GM21367 (cell line): Measurements from ENCODE around the gene QKI.
"Not testable (repeated sequence)": the region's sequence is repeated elsewhere in the genome, so short reads cannot be mapped to it uniquely, and the experiment has no call there.

ENCODE experiments used
- ATAC-seq: cut with Tn5 transposase; IDR thresholded peaks from one replicate; pipeline ENCODE4 v1.9.1; 2021; ENCODE audit not compliant: unreplicated experiment

QKI gene

GRCh38 chr6:163414117-163414945 lies at the start of gene QKI:
Gene QKI (plus strand): TSS chr6:163414718. CDS start chr6:163415194, 476 bp downstream.
- ATAC-seq, result peak; percentile 29

DNA sequence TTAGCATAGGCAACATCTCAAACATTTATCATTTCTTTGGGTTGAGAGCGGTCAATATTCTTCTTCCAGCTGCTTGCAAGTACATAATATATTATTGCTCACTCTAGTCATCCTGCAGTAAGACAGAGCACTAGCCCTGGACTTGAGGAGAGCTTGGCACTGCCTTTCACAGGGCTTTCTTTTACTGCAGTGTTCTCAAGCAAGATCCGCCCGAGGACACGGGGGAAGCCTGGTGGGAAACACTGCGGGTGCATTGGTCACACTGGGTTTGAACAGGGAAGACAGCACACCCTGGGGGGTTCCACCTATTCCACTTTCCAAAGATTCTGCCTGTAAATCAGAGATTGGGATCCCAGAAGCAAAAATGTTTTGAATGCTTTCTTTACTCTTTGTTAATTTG lies 48.2 kb upstream of the QKI start:
- no peak for ATAC-seq

GRCh38 chr6:163367497-163368183 lies 46.9 kb upstream of the QKI start:
- no peak for ATAC-seq

DNA sequence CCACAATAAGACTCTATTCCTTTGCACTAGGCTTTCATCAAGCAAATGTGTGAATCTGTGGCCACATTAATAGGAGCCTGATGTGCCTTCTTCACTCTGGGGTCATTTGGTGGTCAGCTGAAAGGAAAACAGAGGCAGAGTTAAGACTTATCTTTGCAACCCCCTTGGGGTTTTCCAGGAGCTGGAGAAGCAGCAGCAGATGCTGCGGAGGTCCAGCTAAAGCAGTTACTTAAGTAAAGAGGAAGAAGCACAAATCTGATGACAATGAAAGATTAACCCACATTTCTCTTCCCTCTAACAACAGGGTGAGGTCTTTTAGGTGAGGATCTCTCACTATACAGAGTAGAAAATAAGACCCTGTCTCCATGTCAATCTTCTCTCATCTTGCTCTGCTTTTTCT lies 45.4 kb upstream of the QKI start:
- no peak for ATAC-seq

DNA sequence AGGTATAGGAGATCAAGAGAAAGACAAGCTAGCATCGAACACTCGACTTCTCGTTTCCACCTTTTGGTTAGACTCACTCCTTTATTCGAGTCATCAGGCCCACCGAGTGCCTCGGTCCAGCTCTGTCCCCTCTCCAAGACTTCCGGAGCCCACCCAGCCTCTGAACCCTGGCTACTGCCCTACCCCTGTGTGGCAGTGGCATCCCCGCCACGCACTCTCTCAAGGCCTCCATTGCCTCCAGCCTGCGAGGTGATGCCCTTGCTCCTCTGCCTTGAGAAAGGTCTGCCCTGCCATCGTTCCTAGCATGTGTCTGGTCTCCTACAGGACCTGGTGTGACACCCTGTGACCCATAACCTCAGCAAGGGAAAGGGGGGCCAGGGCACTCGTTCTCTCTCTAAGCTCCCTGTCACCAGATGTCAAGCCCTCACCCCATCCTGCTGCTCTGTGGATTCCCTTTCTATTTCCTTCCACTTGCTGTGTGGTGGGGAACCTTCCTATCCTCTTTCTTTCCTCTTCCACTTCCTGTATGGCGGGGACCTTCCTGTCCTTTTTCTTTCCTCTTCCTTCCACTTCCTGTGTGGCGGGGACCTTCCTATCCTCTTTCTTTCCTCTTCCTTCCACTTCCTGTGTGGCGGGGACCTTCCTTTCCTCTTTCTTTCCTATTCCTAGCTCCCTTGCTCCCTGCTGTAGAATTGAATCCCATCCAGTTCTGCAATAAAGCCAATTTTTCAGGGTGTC lies 44.7 kb upstream of the QKI start:
- ATAC-seq, result no peak

DNA sequence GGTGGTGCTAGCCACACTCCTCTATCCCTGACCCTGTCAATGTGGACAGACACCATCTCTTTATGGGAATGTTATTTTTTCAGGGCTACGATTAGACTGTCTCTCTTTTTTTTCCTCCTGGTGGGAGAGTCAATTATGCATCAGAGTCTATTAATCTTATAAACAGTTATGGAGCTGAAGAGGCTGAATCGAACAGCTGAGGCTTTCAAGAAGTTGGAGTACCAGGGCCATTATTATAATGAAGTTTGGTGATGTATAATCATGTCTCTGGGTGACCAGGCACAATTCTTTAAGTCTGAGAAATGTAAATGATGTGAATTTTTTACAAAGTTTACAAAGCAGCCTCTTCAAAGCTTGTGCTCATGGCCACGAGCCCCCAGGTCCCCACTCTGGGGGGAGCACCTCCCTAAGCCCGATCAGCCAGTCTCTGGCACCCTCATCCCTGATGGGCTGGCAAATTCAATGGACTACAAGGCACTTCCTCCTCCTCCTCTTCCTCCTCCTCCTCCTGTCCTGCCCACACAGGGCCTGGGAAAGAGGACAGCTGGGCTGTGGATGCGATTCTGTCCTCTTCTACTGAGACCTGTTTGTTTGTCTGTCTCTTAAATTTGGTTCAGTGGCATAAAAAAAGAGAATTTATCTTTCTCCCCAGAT lies 43.9 kb upstream of the QKI start:
- no peak for ATAC-seq

DNA sequence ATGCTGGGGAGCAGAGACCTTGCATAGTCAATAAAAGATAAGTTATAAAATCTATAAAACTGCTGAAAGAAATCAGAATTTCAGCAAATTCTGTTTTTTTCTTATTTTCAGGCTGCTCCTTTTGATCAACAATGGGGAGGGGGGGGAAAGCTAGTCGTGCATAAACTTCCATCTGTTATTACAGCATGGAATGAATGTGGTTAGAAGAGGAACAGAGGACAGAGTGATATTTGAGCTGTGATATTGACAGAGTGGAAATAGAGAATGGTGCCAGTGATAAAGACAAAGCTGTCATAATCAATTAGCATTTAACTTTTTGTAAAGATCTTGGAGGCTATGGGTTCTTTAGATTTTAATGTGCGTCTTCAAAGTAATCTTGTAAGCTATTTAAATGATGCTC lies 43.4 kb upstream of the QKI start:
- no peak for ATAC-seq

DNA sequence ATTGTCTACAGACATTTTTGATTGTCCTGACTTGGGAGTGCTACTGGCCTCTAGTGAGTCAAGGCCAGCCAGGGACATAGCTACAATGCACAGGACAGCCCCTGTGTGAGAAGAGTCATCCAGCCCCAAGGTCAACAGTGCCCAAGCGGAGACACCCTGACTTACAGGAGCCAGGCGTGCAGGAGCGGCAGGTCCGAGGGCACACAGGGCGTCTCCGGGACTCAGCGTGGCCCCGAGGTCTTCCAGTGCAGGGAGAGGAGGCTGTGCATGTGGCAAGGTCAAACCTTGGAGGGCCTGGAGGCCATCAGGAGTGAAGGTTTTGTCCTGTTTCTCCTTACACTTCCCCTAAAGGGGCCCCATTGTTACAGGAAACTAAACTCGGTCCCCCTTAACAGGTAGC lies 41.3 kb upstream of the QKI start:
- no peak for ATAC-seq

DNA sequence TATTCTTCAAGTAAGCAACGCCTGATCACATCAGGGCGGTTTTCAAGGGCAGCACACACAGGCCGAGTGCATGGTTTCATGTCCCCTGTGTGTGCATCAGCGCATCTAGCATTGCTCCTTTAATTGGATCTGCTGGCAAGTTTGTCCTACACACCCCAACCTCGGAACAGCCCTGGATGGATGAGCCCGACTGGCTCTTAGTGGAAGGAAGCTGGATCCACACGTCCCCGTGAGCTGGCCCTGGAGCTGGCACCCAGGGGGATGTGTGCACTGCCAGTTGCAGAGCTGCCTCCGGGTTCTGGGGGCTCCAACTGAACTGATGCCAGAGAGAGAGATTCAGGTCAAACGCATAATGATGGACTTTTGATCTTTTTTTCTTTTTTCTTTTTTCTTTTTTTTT lies 39.2 kb upstream of the QKI start:
- no peak for ATAC-seq

- no peak for ATAC-seq
Measured at GRCh38 chr6:163376187-163376586, 38.3 kb upstream of the QKI start.

GRCh38 chr6:163377561-163377960 lies 37.0 kb upstream of the QKI start:
- no peak for ATAC-seq

DNA sequence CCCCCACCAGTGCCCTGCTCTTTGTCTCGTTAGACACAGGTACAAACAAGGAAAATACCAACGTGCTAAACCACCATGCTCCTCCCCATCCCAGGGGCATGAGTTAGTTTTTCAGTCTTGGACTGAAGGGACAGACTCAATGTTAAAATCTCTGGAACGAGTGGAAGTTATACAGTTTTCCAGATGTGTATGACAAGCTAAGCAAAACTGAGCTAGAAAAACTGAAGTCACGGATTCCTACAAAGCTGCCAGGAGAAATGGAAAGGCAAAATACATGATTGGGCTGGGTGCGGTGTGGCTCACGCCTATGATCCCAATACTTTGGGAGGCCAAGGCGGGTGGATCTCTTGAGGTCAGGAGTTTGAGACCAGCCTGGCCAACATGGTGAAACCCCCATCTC lies 34.3 kb upstream of the QKI start:
- no peak for ATAC-seq

DNA sequence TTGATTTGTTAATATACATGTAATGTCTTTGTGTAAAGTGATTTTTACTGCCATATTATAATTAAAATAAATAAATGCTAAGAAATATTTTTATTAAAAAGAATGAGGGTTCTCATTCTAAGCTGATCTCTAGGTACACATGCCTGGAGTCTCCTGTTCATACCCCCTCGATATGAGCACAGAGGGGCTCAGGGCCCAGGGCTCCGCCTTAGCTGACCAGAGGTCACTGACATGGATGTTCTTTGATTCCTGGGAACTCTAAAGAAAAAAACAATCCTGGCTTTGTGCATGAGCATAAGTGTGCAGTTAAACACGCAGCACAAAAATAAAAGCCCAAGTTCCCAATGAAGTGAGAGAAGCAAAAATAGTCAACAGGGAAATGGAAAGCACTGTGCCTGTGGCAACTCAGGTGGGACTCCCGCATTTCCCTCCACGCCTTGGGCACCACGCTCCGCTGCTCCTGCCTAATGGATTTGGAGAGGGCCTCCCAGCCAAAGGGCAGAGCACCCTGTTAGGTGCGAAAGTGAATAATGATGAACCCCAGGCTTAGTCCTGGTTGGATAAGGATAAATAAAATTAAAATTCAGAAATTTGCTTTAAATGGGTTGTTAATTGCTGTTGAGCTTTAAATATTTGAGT lies 33.3 kb upstream of the QKI start:
- no peak for ATAC-seq

GRCh38 chr6:163383396-163383795 lies 31.1 kb upstream of the QKI start:
- not testable (repeated sequence) for ATAC-seq

GRCh38 chr6:163383912-163384311 lies 30.6 kb upstream of the QKI start:
- ATAC-seq, result no peak

DNA sequence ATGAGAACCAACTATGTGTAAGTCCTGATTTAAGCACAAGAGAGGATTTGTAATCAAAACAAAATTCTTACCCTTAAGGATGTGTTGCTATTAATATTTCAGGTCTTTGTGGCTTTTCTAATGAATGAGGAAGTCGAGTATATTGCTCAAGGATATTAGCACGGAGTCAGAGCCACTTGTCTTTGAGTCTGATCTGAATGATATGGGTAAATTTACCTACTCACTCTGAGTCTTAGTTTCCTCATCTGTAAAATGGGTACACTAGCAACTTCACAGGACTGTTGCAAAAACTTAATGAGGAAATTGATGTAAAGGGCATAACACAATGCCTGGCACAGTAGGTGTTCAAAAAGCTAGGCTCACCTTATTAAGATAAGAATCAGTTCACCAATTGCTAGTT lies 30.0 kb upstream of the QKI start:
- no peak for ATAC-seq

- ATAC-seq, result not testable (repeated sequence)
Measured at GRCh38 chr6:163385503-163385902, 29.0 kb upstream of the QKI start.

DNA sequence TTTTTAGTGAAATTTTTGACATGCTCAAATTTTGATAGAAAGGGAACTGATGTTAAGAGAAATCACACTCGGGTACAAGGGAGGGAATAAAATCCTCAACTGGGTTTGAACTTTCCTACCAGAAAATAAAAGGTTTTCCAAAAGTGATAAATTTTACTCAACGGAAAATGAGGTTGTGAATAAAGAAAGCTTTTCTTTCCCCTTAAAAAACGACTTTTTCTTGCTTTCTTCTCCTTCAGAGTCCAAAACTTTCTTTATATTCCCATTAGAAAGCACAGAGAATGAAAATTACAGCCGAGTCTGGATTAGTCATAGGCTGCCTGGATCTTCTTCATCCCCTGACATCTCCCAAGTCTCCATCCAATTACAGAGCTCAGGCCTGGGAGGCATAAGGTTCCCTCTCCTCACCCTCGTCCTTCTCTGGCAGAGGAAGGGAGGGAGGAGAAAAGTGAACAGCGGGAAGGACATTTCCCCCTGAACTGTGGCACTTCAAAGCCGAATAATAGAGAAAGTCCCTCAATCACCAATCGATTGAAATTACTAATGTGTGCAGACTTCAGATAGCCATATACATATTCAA lies 28.1 kb upstream of the QKI start:
- no peak for ATAC-seq

DNA sequence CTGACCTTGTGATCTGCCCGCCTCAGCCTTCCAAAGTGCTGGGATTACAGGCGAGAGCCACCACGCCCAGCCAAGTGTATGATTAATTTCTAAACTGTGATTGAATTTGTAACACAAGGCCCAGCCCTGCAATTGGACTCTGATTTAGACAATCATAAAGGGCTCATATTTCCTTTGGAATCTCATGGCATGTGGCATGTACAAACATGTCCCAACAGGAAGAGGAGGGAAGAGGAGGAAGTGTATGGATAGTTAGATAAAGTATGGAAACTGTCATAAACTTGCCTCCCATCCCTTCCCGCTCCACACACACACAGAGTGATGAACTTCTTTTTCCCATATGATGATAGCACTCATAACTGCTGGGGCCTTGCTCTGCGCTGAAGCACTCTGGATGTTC lies 27.2 kb upstream of the QKI start:
- ATAC-seq, result no peak

DNA sequence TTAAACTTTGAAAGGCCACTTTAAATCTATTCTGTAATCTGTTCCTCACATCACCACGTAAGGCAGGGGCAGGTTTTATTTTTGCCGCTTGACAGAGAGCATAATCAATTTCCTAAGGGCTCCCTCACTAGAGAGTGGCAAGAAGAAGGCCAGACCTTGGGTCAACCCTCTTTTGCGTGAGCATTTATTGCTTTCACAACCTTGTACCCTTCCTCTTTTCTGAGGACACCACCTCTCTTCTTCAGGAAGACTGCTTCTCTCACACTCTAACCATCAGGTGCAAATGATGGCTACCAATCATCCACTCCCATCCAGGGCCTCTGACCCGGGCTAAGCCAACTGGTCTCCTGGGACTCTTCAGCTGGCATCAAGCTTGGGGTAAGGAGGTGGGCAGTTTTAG lies 25.2 kb upstream of the QKI start:
- no peak for ATAC-seq

DNA sequence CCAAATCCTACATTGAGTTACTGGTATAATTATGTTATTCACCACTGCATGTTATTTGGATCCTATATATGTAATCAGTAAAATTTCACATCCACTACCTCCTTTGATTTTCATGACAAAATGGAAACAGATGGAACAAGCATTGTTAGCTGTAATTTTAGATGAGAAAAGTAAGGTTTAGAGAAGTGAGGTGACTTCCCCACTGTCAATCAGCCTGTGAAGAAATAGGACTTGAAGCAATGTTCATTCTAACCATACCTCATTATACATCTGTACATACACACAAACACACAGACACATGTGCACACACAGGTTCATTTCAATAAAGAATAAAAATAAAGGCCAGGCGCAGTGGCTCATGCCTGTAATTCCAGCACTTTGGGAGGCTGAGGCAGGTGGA lies 23.7 kb upstream of the QKI start:
- no peak for ATAC-seq
